Ectodermal cell (in vitro differentiated cells): ENCODE results near the gene ERCC1.
"Not testable (repeated sequence)": the region's sequence is repeated elsewhere in the genome, so short reads cannot be mapped to it uniquely, and the experiment has no call there.

Experiments
- H3K27ac ChIP-seq: 2 replicates; pipeline ENCODE4 v1.7.0; 2013; ENCODE audit warnings: mild to moderate bottlenecking, low read depth, low read length; ENCODE audit not compliant: insufficient read depth, poor library complexity, severe bottlenecking
- H3K27me3 ChIP-seq: 2 replicates; pipeline ENCODE4 v1.7.0; 2013; ENCODE audit warnings: mild to moderate bottlenecking, low read length; ENCODE audit not compliant: insufficient read depth, control insufficient read depth, poor library complexity, severe bottlenecking
- H3K36me3 ChIP-seq: one replicate; pipeline ENCODE4 v1.7.0; 2013; ENCODE audit warnings: low read length; ENCODE audit not compliant: control insufficient read depth, insufficient read depth
- H3K4me1 ChIP-seq: one replicate; pipeline ENCODE4 v1.7.0; 2013; ENCODE audit warnings: low read length; ENCODE audit not compliant: control insufficient read depth, insufficient read depth
- H3K4me3 ChIP-seq: 2 replicates; pipeline ENCODE4 v1.7.0; 2013; ENCODE audit warnings: low read depth, low read length, control low read depth; ENCODE audit not compliant: insufficient read depth
- H3K9me3 ChIP-seq: 2 replicates; pipeline ENCODE4 v1.7.0; 2013; ENCODE audit warnings: mild to moderate bottlenecking, low read length, moderate library complexity; ENCODE audit not compliant: control insufficient read depth
- WGBS, 2 experiments: methylation state at CpG; one replicate each; pipeline ENCODE4 v1.1.7; 2013; ENCODE audit warnings: missing lambda C conversion rate in 2 of 2; 5-methylcytosine and 5-hydroxymethylcytosine counted together

ERCC1 gene

GRCh38 chr19:45431008-45431407 is 7.3 kb upstream of the ERCC1 start:
- WGBS, 2 experiments, result 86 to 88% methylated on average over 9 of the region's 9 CpGs
- not testable (repeated sequence) for H3K4me1 ChIP-seq, H3K4me3 ChIP-seq, H3K27me3 ChIP-seq, H3K36me3 ChIP-seq, H3K9me3 ChIP-seq, H3K27ac ChIP-seq

GRCh38 chr19:45429896-45430295 is 6.2 kb upstream of the ERCC1 start:
- H3K9me3 ChIP-seq, H3K4me3 ChIP-seq, H3K27me3 ChIP-seq, H3K27ac ChIP-seq, H3K36me3 ChIP-seq, H3K4me1 ChIP-seq: not testable (repeated sequence)
- WGBS, 2 experiments, result 90 to 92% methylated on average over 11 of the region's 11 CpGs

DNA sequence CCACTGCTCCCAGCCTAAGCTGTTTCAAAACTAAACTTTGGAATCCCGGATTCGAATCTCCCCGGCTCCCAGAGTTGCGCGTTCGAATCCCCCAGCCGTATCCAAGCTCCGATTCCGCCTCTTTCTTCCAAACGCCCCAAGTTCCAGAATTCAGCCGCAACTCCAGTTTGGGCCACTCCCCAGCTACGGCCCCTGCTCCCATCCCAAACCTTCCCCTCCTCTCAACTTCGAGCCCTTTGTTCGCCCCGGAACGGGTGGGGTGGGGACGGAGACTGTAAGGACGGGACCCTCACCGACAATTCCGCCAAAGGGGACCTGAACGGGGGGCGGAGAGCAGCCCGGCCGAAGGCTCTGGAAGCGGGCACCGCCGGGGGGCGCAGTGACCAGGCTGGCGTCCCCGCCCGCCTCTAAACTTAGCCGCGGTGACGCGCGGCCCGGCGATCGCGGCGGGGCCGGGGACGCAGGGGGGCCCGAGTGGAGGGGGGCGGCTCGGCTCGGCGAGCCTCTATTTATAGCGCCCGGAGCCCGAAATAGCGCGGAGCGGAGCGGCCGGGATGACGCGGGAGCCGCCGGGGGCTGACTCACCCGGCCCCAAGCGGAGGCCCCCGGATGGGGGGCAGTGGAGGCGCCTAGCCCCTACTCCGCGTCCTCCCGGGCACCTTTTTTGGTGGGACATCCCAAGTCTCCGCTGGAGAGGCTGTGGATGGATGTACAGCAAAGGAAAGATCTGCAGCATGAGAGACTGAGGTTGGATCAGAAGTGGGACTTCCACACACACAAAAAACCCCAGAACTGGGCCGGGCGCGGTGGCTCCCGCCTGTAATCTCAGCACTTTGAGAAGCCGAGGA is 4.9 kb upstream of the ERCC1 start:
- 4% methylated on average over 73 of the region's 73 CpGs for WGBS, 2 experiments
- H3K4me1 ChIP-seq, result peaks cover 8% of the 10 kb centered on the region
- H3K27ac ChIP-seq, result no peak overlapping the region
- no peaks in the 10 kb centered on the region for H3K9me3 ChIP-seq
- H3K4me3 ChIP-seq, result peak overlapping the region; percentile 55
- H3K36me3 ChIP-seq, result no peaks in the 10 kb centered on the region
- peaks cover 10% of the 10 kb centered on the region for H3K27me3 ChIP-seq

- Histone ChIP-seq H3K4me3 (peak overlapping the region; percentile 55), H3K4me1 (peaks cover 13% of the 10 kb centered on the region), H3K27me3 (peaks cover 10% of the 10 kb centered on the region), H3K27ac (peak overlapping the region; percentile 82), H3K9me3 (no peaks in the 10 kb centered on the region), H3K36me3 (peaks cover 9% of the 10 kb centered on the region)
- 18 to 23% methylated on average over 24 of the region's 24 CpGs for WGBS, 2 experiments
Observed at GRCh38 chr19:45424191-45425058, 708 bp upstream of the ERCC1 start.

DNA sequence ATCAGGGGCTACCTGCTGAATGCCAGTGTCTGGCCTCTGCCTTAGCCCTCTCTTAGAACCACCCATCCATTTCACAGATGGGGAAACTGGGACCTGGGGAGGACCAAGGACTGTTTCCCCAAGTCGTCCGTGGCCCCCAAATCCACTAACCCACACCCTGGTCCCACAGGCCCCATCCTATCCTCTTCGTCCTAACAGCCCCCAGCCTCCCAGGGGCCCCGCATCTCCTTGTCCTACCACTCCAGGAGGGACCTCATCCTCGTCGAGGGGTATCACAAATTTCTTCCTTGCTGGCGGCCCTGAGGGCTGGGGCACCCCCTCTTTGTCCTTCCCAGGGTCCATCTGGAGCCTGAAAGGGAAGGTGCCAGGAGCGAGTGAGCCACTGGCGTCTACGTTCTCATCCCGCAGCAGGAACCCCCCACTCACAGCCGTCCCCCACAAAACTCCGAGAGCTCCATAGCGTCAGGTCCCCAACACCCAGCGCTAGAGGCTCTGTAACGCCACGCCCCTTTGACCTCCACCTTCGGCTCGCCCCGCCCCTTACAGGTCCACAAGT is 606 bp downstream of the ERCC1 start:
- H3K4me1 ChIP-seq, result peaks cover 13% of the 10 kb centered on the region
- 13 to 14% methylated on average over 20 of the region's 20 CpGs for WGBS, 2 experiments
- no peaks in the 10 kb centered on the region for H3K27me3 ChIP-seq
- peak overlapping the region; percentile 55 for H3K4me3 ChIP-seq
- H3K27ac ChIP-seq, result no peak overlapping the region
- H3K36me3 ChIP-seq, result peaks cover 9% of the 10 kb centered on the region
- no peaks in the 10 kb centered on the region for H3K9me3 ChIP-seq

DNA sequence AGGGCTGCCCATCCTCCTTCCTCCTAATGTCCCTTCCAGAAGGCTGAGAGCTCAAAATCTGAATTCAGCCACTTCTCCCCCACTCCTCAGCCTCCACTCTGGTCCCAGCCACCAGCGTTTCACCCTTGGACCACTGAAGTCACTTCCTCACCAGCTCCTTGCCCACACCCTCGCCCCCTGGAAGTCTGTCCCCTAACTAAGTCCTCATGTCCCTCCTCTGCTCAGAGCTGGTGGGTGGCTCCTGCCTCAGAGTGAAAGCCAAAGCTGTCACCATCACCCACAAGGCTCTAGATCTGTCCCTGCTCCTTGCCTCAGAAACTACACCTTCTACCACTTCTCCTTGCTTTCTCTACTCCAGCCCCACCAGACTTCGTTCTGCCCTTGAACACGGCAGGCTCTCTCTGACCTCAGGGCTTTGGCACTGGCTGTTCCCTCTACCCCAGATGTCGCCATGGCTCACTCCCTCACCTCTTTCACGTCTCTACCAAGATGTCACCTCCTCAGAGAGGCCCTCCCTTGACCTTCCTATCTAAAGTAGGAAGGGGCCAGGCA is 1.7 kb downstream of the ERCC1 start:
- Histone ChIP-seq H3K27me3 (no peaks in the 10 kb centered on the region), H3K27ac (no peak overlapping the region), H3K4me1 (peaks cover 13% of the 10 kb centered on the region), H3K36me3 (peaks cover 9% of the 10 kb centered on the region), H3K4me3 (no peak overlapping the region), H3K9me3 (no peaks in the 10 kb centered on the region)
- 91 to 93% methylated on average over 6 of the region's 6 CpGs for WGBS, 2 experiments

GRCh38 chr19:45420871-45421270 is 2.8 kb downstream of the ERCC1 start:
- WGBS, 2 experiments, result 94 to 97% methylated on average over 6 of the region's 6 CpGs
- Histone ChIP-seq H3K27ac (no peak overlapping the region), H3K27me3 (no peaks in the 10 kb centered on the region), H3K9me3 (no peaks in the 10 kb centered on the region), H3K4me1 (peaks cover 13% of the 10 kb centered on the region), H3K4me3 (no peak overlapping the region), H3K36me3 (peaks cover 9% of the 10 kb centered on the region)

- no peak overlapping the region for H3K4me3 ChIP-seq
- H3K4me1 ChIP-seq, result peaks cover 13% of the 10 kb centered on the region
- H3K27ac ChIP-seq, result no peak overlapping the region
- WGBS, 2 experiments, result 92 to 95% methylated on average over 10 of the region's 10 CpGs
- H3K36me3 ChIP-seq, result peaks cover 9% of the 10 kb centered on the region
- H3K9me3 ChIP-seq, result no peaks in the 10 kb centered on the region
- H3K27me3 ChIP-seq, result no peaks in the 10 kb centered on the region
Observed at GRCh38 chr19:45420356-45420755, 3.4 kb downstream of the ERCC1 start.

DNA sequence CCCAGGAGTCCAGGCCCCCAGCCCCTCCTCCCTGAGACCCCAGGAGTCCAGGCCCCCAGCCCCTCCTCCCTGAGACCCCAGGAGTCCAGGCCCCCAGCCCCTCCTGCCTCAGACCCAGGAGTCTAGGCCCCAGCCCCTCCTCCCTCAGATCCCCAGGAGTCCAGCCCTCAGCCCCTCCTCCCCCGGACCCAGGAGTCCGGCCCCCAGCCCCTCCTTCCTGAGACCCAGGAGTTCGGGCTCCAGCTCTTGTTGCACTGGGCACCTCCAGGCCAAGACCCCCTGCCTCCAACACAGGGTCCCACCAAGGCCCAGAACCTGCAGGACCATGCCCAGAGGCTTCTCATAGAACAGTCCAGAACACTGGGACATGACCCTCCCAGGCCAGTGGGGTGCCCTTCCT is 3.8 kb downstream of the ERCC1 start:
- H3K4me1 ChIP-seq, result peaks cover 13% of the 10 kb centered on the region
- H3K27me3 ChIP-seq, result no peaks in the 10 kb centered on the region
- WGBS, 2 experiments, result 75 to 81% methylated on average over 3 of the region's 3 CpGs
- no peaks in the 10 kb centered on the region for H3K9me3 ChIP-seq
- no peak overlapping the region for H3K27ac ChIP-seq
- H3K4me3 ChIP-seq, result no peak overlapping the region
- peaks cover 9% of the 10 kb centered on the region for H3K36me3 ChIP-seq

- Histone ChIP-seq H3K4me1 (peaks cover 9% of the 10 kb centered on the region), H3K9me3 (no peaks in the 10 kb centered on the region), H3K4me3 (no peak overlapping the region), H3K36me3 (peaks cover 11% of the 10 kb centered on the region), H3K27ac (no peak overlapping the region), H3K27me3 (no peaks in the 10 kb centered on the region)
- 92 to 95% methylated on average over 4 of the region's 4 CpGs for WGBS, 2 experiments
Observed at GRCh38 chr19:45419396-45419795, 4.3 kb downstream of the ERCC1 start.
